Measurements from ENCODE around the gene CYSLTR2. TPM values are rescaled to one million over a fixed set of nuclear protein-coding genes. Genes with fewer than 3 reads are reported as not detected.

The CYSLTR2 gene
- total and polyA plus RNA-seq, 2 donors from 2014 or later = 1.2 to 1.4 TPM

- H3K9me3 ChIP-seq (ENCODE audit: control insufficient read depth in 2 of 3, insufficient read depth in 1 of 3, low read length in 3 of 3) = peaks cover 0 to under 1% (median 0%) of the 10 kb centered on the region in 3 donors
- no peaks in the 10 kb centered on the region for H3K27me3 ChIP-seq (ENCODE audit: control insufficient read depth, insufficient read depth, low read length)
- H3K27ac ChIP-seq (ENCODE audit: low read depth in 2 of 2, low read length in 2 of 2) = peak overlapping the region; percentile 26 to 38
- H3K4me3 ChIP-seq (ENCODE audit: low read length in 3 of 3) = no peak overlapping the region
- no peak for FAIRE-seq
- no peak for DNase-seq
- peaks cover 8 to 42% (median 17%) of the 10 kb centered on the region in 3 donors for H3K4me1 ChIP-seq (ENCODE audit: control insufficient read depth in 2 of 3, insufficient read depth in 2 of 3, low read depth in 1 of 3, low read length in 3 of 3)
- no peak for TF ChIP-seq CTCF (IDR thresholded peaks at IDR 0.05; ENCODE audit: borderline replicate concordance, extremely low read depth, insufficient read depth)
- H3K36me3 ChIP-seq (ENCODE audit: control insufficient read depth in 2 of 3, insufficient read depth in 3 of 3, low read length in 3 of 3) = no peaks in the 10 kb centered on the region
- no peak overlapping the region for H3K9ac ChIP-seq (ENCODE audit: low read length in 3 of 3)
- intact Hi-C loops (cut with DNase I) = no loop called here
These were observed 24.5 kb upstream of the CYSLTR2 start for GRCh38 chr13:48629277-48629676.

GRCh38 chr13:48630291-48630690 is 23.4 kb upstream of the CYSLTR2 start:
- no peak for TF ChIP-seq CTCF (IDR thresholded peaks at IDR 0.05; ENCODE audit: borderline replicate concordance, extremely low read depth, insufficient read depth)
- H3K27ac ChIP-seq (ENCODE audit: low read depth in 2 of 2, low read length in 2 of 2) = no peak overlapping the region
- intact Hi-C loops (cut with DNase I) = no loop called here
- peaks cover 0 to 4% (median 0%) of the 10 kb centered on the region in 3 donors for H3K9me3 ChIP-seq (ENCODE audit: control insufficient read depth in 2 of 3, insufficient read depth in 1 of 3, low read length in 3 of 3)
- no peak overlapping the region for H3K4me3 ChIP-seq (ENCODE audit: low read length in 3 of 3)
- no peaks in the 10 kb centered on the region for H3K27me3 ChIP-seq (ENCODE audit: control insufficient read depth, insufficient read depth, low read length)
- H3K9ac ChIP-seq (ENCODE audit: low read length in 3 of 3) = no peak overlapping the region
- FAIRE-seq (no peak), DNase-seq (no peak)
- H3K36me3 ChIP-seq (ENCODE audit: control insufficient read depth in 2 of 3, insufficient read depth in 3 of 3, low read length in 3 of 3) = no peaks in the 10 kb centered on the region
- peaks cover 8 to 37% (median 15%) of the 10 kb centered on the region in 3 donors for H3K4me1 ChIP-seq (ENCODE audit: control insufficient read depth in 2 of 3, insufficient read depth in 2 of 3, low read depth in 1 of 3, low read length in 3 of 3)

GRCh38 chr13:48630773-48631172 is 23.0 kb upstream of the CYSLTR2 start:
- no peak for FAIRE-seq
- H3K36me3 ChIP-seq (ENCODE audit: control insufficient read depth in 2 of 3, insufficient read depth in 3 of 3, low read length in 3 of 3) = no peaks in the 10 kb centered on the region

More at GRCh38 chr13:48630773-48631172, 23.0 kb upstream of the CYSLTR2 start:
- H3K9me3 ChIP-seq (ENCODE audit: control insufficient read depth in 2 of 3, insufficient read depth in 1 of 3, low read length in 3 of 3) = peaks cover 0 to 4% (median 0%) of the 10 kb centered on the region in 3 donors
- no peak overlapping the region for H3K4me3 ChIP-seq (ENCODE audit: low read length in 3 of 3)
- peaks cover 6 to 32% (median 10%) of the 10 kb centered on the region in 3 donors for H3K4me1 ChIP-seq (ENCODE audit: control insufficient read depth in 2 of 3, insufficient read depth in 2 of 3, low read depth in 1 of 3, low read length in 3 of 3)
- no peak overlapping the region for H3K27ac ChIP-seq (ENCODE audit: low read depth in 2 of 2, low read length in 2 of 2)
- TF ChIP-seq CTCF (IDR thresholded peaks at IDR 0.05; ENCODE audit: borderline replicate concordance, extremely low read depth, insufficient read depth) = no peak
- intact Hi-C loops (cut with DNase I) = no loop called here
- no peak for DNase-seq
- H3K9ac ChIP-seq (ENCODE audit: low read length in 3 of 3) = no peak overlapping the region
- no peaks in the 10 kb centered on the region for H3K27me3 ChIP-seq (ENCODE audit: control insufficient read depth, insufficient read depth, low read length)

Data from kidney (tissue), 14 donors.